IMR-90 (cell line): ENCODE results near the gene LRRC8C. TPM values are rescaled to one million over a fixed set of nuclear protein-coding genes. Genes with fewer than 3 reads are reported as not detected.

Source experiments
- ATAC-seq: fragments of 200-7000 bp; cut with Tn5 transposase; 2 replicates; pipeline ENCODE4 v1.9.1; 2020; ENCODE audit warnings: low read depth, mild to moderate bottlenecking, moderate library complexity
- BruUV-seq: library from RNA; stranded (reverse); fragments of 400-500 nt; replicated peaks from 2 replicates; lab custom pipeline; 2021; lab: Mats Ljungman, UMichigan
- CTCF ChIA-PET: fragments of 300-600 bp; formaldehyde crosslinking; extraction: SDS; loops from one replicate; lab custom pipeline; 2021; ENCODE audit warnings: antibody characterized with exemption; lab: Yijun Ruan, JAX
- POLR2A ChIA-PET: fragments of 300-600 bp; sonication (Branson Sonifier 250); formaldehyde crosslinking; loops from one replicate; lab custom pipeline; 2022; ENCODE audit warnings: antibody characterized with exemption; ENCODE audit not compliant: unreplicated experiment; lab: Charles Lee
- DNase-seq: peaks from one replicate; pipeline ENCODE4 v3.0.0; 2013
- H2AFZ ChIP-seq: replicated peaks from 2 replicates; pipeline ENCODE3; 2013; ENCODE audit warnings: low read length, mild to moderate bottlenecking; ENCODE audit not compliant: poor library complexity
- H2AK5ac ChIP-seq: 2 replicates; pipeline ENCODE4 v1.6.1; 2013; ENCODE audit warnings: low read depth, low read length, inconsistent platforms
- H2AK9ac ChIP-seq: replicated peaks from 2 replicates; pipeline ENCODE3; 2013; ENCODE audit warnings: mild to moderate bottlenecking, low read depth, low read length, moderate library complexity; ENCODE audit not compliant: poor library complexity
- H2BK120ac ChIP-seq: 2 replicates; pipeline ENCODE4 v1.6.1; 2013; ENCODE audit warnings: low read depth, low read length, inconsistent platforms
- H2BK15ac ChIP-seq: 3 replicates; pipeline ENCODE4 v1.6.1; 2013; ENCODE audit warnings: low read depth, low read length, inconsistent platforms
- H2BK20ac ChIP-seq: 2 replicates; pipeline ENCODE4 v1.6.1; 2013; ENCODE audit warnings: low read depth, mild to moderate bottlenecking, inconsistent platforms, low read length, moderate library complexity
- H2BK5ac ChIP-seq: 2 replicates; pipeline ENCODE4 v1.6.1; 2013; ENCODE audit warnings: mild to moderate bottlenecking, low read depth, low read length, inconsistent platforms; ENCODE audit not compliant: poor library complexity, severe bottlenecking
- H3K14ac ChIP-seq: replicated peaks from 2 replicates; pipeline ENCODE4 v1.6.1; 2013; ENCODE audit warnings: low read depth, low read length, inconsistent platforms
- H3K18ac ChIP-seq: 2 replicates; pipeline ENCODE4 v1.6.1; 2013; ENCODE audit warnings: low read depth, low read length, control low read depth
- H3K23ac ChIP-seq: 2 replicates; pipeline ENCODE4 v1.6.1; 2013; ENCODE audit warnings: low read depth, low read length, inconsistent platforms
- H3K27ac ChIP-seq: 2 replicates; pipeline ENCODE4 v1.5.1; 2013; ENCODE audit warnings: mild to moderate bottlenecking, control low read depth, low read length; ENCODE audit not compliant: insufficient read depth
- H3K27me3 ChIP-seq: 2 replicates; pipeline ENCODE4 v1.6.1; 2013; ENCODE audit warnings: low read length; ENCODE audit not compliant: control insufficient read depth, insufficient read depth
- H3K36me3 ChIP-seq: 2 replicates; pipeline ENCODE4 v1.6.1; 2013; ENCODE audit warnings: low read length, mixed read lengths; ENCODE audit not compliant: control insufficient read depth, insufficient read depth
- H3K4ac ChIP-seq: 2 replicates; pipeline ENCODE4 v1.6.1; 2013; ENCODE audit warnings: low read depth, low read length, inconsistent platforms
- H3K4me1 ChIP-seq: 2 replicates; pipeline ENCODE4 v1.6.1; 2013; ENCODE audit warnings: low read length, mixed read lengths; ENCODE audit not compliant: control insufficient read depth, insufficient read depth
- H3K4me2 ChIP-seq: 2 replicates; pipeline ENCODE4 v1.6.1; 2013; ENCODE audit warnings: low read depth, mild to moderate bottlenecking, control low read depth, low read length, moderate library complexity
- H3K4me3 ChIP-seq: 2 replicates; pipeline ENCODE4 v1.5.1; 2013; ENCODE audit warnings: low read depth, mild to moderate bottlenecking, control low read depth, low read length, moderate library complexity; ENCODE audit not compliant: insufficient read depth
- H3K56ac ChIP-seq: 2 replicates; pipeline ENCODE4 v1.6.1; 2013; ENCODE audit warnings: low read length, inconsistent platforms; ENCODE audit not compliant: insufficient read depth; ENCODE audit errors: extremely low read depth
- H3K79me1 ChIP-seq, 2 experiments: 2 replicates each; pipeline ENCODE4 v1.6.1; 2013; ENCODE audit warnings: low read length in 2 of 2, inconsistent platforms in 1 of 2, low read depth in 1 of 2
- H3K9ac ChIP-seq: 2 replicates; pipeline ENCODE4 v1.6.1; 2013; ENCODE audit warnings: low read depth, low read length, control low read depth
- H3K9me1 ChIP-seq: 2 replicates; pipeline ENCODE4 v1.6.1; 2013; ENCODE audit warnings: low read length, inconsistent platforms; ENCODE audit not compliant: insufficient read depth
- H3K9me3 ChIP-seq: 2 replicates; pipeline ENCODE4 v1.6.1; 2013; ENCODE audit warnings: low read length; ENCODE audit not compliant: control insufficient read depth, insufficient read depth
- H4K20me1 ChIP-seq: 2 replicates; pipeline ENCODE4 v1.6.1; 2013; ENCODE audit warnings: low read length, inconsistent platforms; ENCODE audit not compliant: insufficient read depth
- H4K5ac ChIP-seq: 2 replicates; pipeline ENCODE4 v1.6.1; 2013; ENCODE audit warnings: mild to moderate bottlenecking, low read depth, low read length, control low read depth
- H4K8ac ChIP-seq, 2 experiments: 2 replicates each; pipeline ENCODE4 v1.6.1; 2013; ENCODE audit warnings: low read depth in 2 of 2, low read length in 2 of 2, control low read depth in 1 of 2, inconsistent platforms in 1 of 2
- H4K91ac ChIP-seq: 2 replicates; pipeline ENCODE4 v1.6.1; 2013; ENCODE audit warnings: low read depth, low read length, inconsistent platforms; ENCODE audit not compliant: insufficient read depth
- CHD1 ChIP-seq: IDR thresholded peaks from 2 replicates; pipeline ENCODE4 v1.6.1; 2012; ENCODE audit warnings: low read depth, low read length, improper control_type of control experiment
- MXI1 ChIP-seq: IDR thresholded peaks from 2 replicates; pipeline ENCODE4 v1.6.1; 2012; ENCODE audit warnings: low read depth, mild to moderate bottlenecking, low read length, moderate library complexity, borderline replicate concordance
- NFE2L2 ChIP-seq: fragments of 150-350 bp; IDR thresholded peaks from 2 replicates; pipeline ENCODE4 v1.6.1; 2016; ENCODE audit warnings: low read depth, mild to moderate bottlenecking, low read length
- SMC3 ChIP-seq: fragments of 150-350 bp; IDR thresholded peaks from 2 replicates; pipeline ENCODE4 v1.6.1; 2016; ENCODE audit warnings: low read depth, mild to moderate bottlenecking, antibody characterized with exemption, low read length, moderate library complexity
- WGBS, 2 experiments: methylation state at CpG; one replicate each; pipeline versions ENCODE4 v1.1.5 to v1.1.7; 2013; ENCODE audit warnings: missing lambda C conversion rate in 2 of 2; ENCODE audit not compliant: insufficient read length in 1 of 2; ENCODE audit errors: extremely low coverage in 2 of 2; 5-methylcytosine and 5-hydroxymethylcytosine counted together
- dilution Hi-C: fragments of 300-500 bp; cut with HindIII; formaldehyde crosslinking; loops from one replicate; pipeline ENCODE4 v1.14.3; 2018; ENCODE audit warnings: low sequenced_read_pairs; ENCODE audit not compliant: unreplicated experiment
- in situ Hi-C: fragments of 300-500 bp; cut with MboI; formaldehyde crosslinking; loops from 3 replicates; pipeline ENCODE4 v1.14.3; 2019; ENCODE audit warnings: low sequenced_read_pairs, inconsistent platforms, mixed read lengths
- intact Hi-C: fragments of 100-400 bp; cut with micrococcal nuclease; formaldehyde crosslinking; loops from 2 replicates; pipeline ENCODE4 v1.10.0; 2022
- polyA plus RNA-seq, 3 experiments: library from polyadenylated mRNA; depleted of rRNA; stranded (reverse); fragments of >200 nt; gene quantifications; 2 replicates each; pipeline ENCODE4 v1.2.3, GENCODE V29; 2012; ENCODE audit warnings: low replicate concordance in 1 of 3
- total RNA-seq: library from RNA; depleted of rRNA; stranded (reverse); fragments of >200 nt; gene quantifications from 2 replicates; pipeline ENCODE4 v1.2.3, GENCODE V29; 2012

Gene LRRC8C
- total and polyA plus RNA-seq, 2 of the 4 experiments (the other 2 are of a cell fraction) = 6.5 to 12.9 TPM

- no peak for TF ChIP-seq NFE2L2
Measured at GRCh38 chr1:89631816-89632656, 884 bp upstream of the LRRC8C start (continued).

GRCh38 chr1:89633248-89633799 lies 404 bp downstream of the LRRC8C start:
- peak overlapping the region; percentile 82 for H2BK120ac ChIP-seq
- no peaks in the 10 kb centered on the region for H3K27me3 ChIP-seq
- H2AFZ ChIP-seq = peak overlapping the region; percentile 98
- H2BK20ac ChIP-seq = peak overlapping the region; percentile 78; the same call in 1 of the 2 replicates
- peak overlapping the region; percentile 89 for H2BK5ac ChIP-seq
- peak overlapping the region; percentile 86 for H2AK9ac ChIP-seq
- H3K18ac ChIP-seq = peak overlapping the region; percentile 71
- ChIA-PET POLR2A (interaction anchor here (0.7 kb wide), 1 partner anchor 129 kb away, joined by 4 read pairs; no protein-coding TSS in a partner anchor), CTCF (interaction anchor here (0.8 to 4.2 kb wide), 3 partner anchors 11 to 131 kb away, joined by 3 to 35 read pairs (median 4); no protein-coding TSS in a partner anchor)
- DNase-seq (peak; percentile 48), ATAC-seq (peak; percentile 60)
- peak overlapping the region; percentile 95 for H2AK5ac ChIP-seq
- H2BK15ac ChIP-seq = peak overlapping the region; percentile 86; the same call in 2 of the 3 replicates
- no peaks in the 10 kb centered on the region for H4K20me1 ChIP-seq
- peak overlapping the region; percentile 94 for H3K23ac ChIP-seq
- H3K56ac ChIP-seq = peak overlapping the region; percentile 87
- peak overlapping the region; percentile 85 for H3K14ac ChIP-seq
- peaks cover 12% of the 10 kb centered on the region for H3K4me1 ChIP-seq
- TF ChIP-seq CHD1 = 0 out of 2 replicates have a peak, but pooled peaks have one; percentile 40
- TF ChIP-seq MXI1 = no peak
- TF ChIP-seq SMC3 = no peak
- no peaks in the 10 kb centered on the region for H3K36me3 ChIP-seq
- no TSS peak for BruUV-seq
- peaks cover 10 to 32% of the 10 kb centered on the region in 2 experiments for H3K79me1 ChIP-seq
- no peaks in the 10 kb centered on the region for H3K9me1 ChIP-seq
- H3K4ac ChIP-seq = peak overlapping the region; percentile 88
- peak overlapping the region; percentile 96 for H3K4me3 ChIP-seq
- peak overlapping the region; percentile 92 for H3K9ac ChIP-seq
- intact Hi-C loops = loop anchor here (2.0 to 5.0 kb wide), 2 partner anchors 89 to 151 kb away; no protein-coding TSS in a partner anchor
- peak overlapping the region; percentile 45 to 89; a peak in 2 of 4 replicates for H4K8ac ChIP-seq
- 0% methylated on average over 14 of the region's 57 CpGs; no CpG with 5 or more reads in 1 of the 2 experiments for WGBS, 2 experiments
- in situ Hi-C loops = loop anchor here (5.0 to 10.0 kb wide), 2 partner anchors 124 to 361 kb away; partner anchors contain the start of gene ZNF326
- no peaks in the 10 kb centered on the region for H3K9me3 ChIP-seq
- peak overlapping the region; percentile 99 for H3K4me2 ChIP-seq
- H4K5ac ChIP-seq = peak overlapping the region; percentile 23; the same call in 1 of the 2 replicates
- peak overlapping the region; percentile 94 for H4K91ac ChIP-seq
- dilution Hi-C loops = no loop called here
- H3K27ac ChIP-seq = peak overlapping the region; percentile 91
